GM12892 (cell line): ENCODE data around the gene KIRREL3.

Experiments
- POLR2A ChIP-seq: IDR thresholded peaks from 2 replicates; pipeline ENCODE4 v1.6.1; 2011; ENCODE audit warnings: low read depth, low read length, control low read depth
- POLR2AphosphoS5 ChIP-seq: IDR thresholded peaks from 2 replicates; pipeline ENCODE4 v1.6.1; 2011; ENCODE audit warnings: low read depth, low read length, control low read depth
- TAF1 ChIP-seq: IDR thresholded peaks from 2 replicates; pipeline ENCODE4 v1.6.1; 2011; ENCODE audit warnings: low read depth, mild to moderate bottlenecking, control low read depth, low read length, borderline replicate concordance

DNA sequence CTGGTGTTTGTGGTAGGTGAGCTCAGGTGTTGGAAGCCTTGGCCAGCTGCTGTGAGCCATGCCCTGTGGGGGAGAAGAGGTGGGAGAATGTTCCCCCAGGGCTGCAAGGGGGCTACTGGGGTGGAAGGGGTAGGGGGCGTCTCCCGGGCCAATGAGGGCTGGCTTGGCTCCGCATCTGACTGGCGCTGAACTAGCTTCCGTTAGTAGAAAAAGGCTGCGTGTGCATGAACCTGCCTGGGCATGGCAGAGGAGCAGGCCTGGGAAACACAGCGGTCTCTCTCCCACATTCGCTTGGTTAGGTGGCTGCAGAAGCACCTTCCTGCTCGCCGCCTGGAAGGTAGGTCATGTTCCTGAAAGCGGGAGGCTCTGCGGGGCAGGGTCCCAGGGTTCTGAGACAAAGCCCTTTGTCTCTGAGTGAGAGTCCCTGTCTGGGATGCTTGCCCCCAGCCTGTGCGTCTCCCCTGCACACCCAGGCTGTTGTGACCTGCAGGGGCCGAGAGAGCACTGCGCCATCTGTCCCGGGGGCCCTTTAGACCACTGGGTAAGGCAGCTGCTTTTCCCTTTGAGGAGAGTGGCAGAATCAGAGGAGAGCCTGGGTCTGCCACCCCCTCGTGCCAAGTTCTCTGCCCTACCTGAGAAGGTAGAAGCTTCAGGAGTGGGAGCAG lies 466.3 kb downstream of the KIRREL3 start:
- TF ChIP-seq POLR2A (no peak), POLR2AphosphoS5 (no peak), TAF1 (no peak)
